GM19351 (cell line): ENCODE data around the gene YARS1.
A peak's percentile ranks its signal among the peaks of the same experiment; 100 is the strongest.

Experiments used
- ATAC-seq: cut with Tn5 transposase; IDR thresholded peaks from one replicate; pipeline ENCODE4 v1.9.1; 2021; ENCODE audit warnings: mild to moderate bottlenecking, moderate library complexity; ENCODE audit not compliant: unreplicated experiment

The YARS1 gene

GRCh38 chr1:32817159-32817814, at the start of gene YARS1, which contains the start of gene S100PBP:
Gene YARS1 (minus strand): TSS chr1:32817358. CDS start chr1:32817244, 114 bp downstream.
Gene S100PBP (plus strand): TSS chr1:32817653. CDS start chr1:32826100, 8,447 bp downstream.
- peak; percentile 75 for ATAC-seq

- no peak for ATAC-seq
Measured at GRCh38 chr1:32865639-32866405, 48.7 kb upstream of the YARS1 start.

GRCh38 chr1:32864375-32865019, 47.3 kb upstream of the YARS1 start:
- ATAC-seq = no peak

- no peak for ATAC-seq
Measured at GRCh38 chr1:32863881-32864245, 46.7 kb upstream of the YARS1 start.

GRCh38 chr1:32863218-32863880, 46.2 kb upstream of the YARS1 start:
- no peak for ATAC-seq

- no peak for ATAC-seq
Measured at GRCh38 chr1:32861904-32862695, 44.9 kb upstream of the YARS1 start.

GRCh38 chr1:32860566-32860965, 43.4 kb upstream of the YARS1 start:
- no peak for ATAC-seq

GRCh38 chr1:32859915-32860314, 42.8 kb upstream of the YARS1 start:
- no peak for ATAC-seq

GRCh38 chr1:32858791-32859190, 41.6 kb upstream of the YARS1 start:
- ATAC-seq = no peak

- ATAC-seq = no peak
Measured at GRCh38 chr1:32858136-32858535, 41.0 kb upstream of the YARS1 start.

GRCh38 chr1:32855861-32856617, 38.9 kb upstream of the YARS1 start:
- no peak for ATAC-seq

- ATAC-seq = no peak
Measured at GRCh38 chr1:32848354-32849063, 31.4 kb upstream of the YARS1 start.

GRCh38 chr1:32831878-32832277, 14.7 kb upstream of the YARS1 start:
- ATAC-seq = no peak

- ATAC-seq = no peak
Measured at GRCh38 chr1:32830092-32830852, 13.1 kb upstream of the YARS1 start.

- no peak for ATAC-seq
Measured at GRCh38 chr1:32828341-32828740, 11.2 kb upstream of the YARS1 start.

GRCh38 chr1:32825181-32825580, 8.0 kb upstream of the YARS1 start:
- no peak for ATAC-seq

GRCh38 chr1:32818804-32819541, 1.8 kb upstream of the YARS1 start:
- peak; percentile 32 for ATAC-seq
